Occipital lobe (tissue), 2 donors: ENCODE results near the gene GALNT17. TPM values are rescaled to one million over a fixed set of nuclear protein-coding genes. Genes with fewer than 3 reads are reported as not detected.
A peak's percentile ranks its signal among the peaks of the same experiment; 100 is the strongest.
"Not testable (repeated sequence)": the region's sequence is repeated elsewhere in the genome, so short reads cannot be mapped to it uniquely, and the experiment has no call there.

Experiments used
- DNase-seq: peaks from one replicate; lab custom pipeline; 2025; lab: John Stamatoyannopoulos, UW
- total RNA-seq: library from RNA; depleted of rRNA; stranded (reverse); fragments of >200 nt; gene quantifications from one replicate; pipeline ENCODE4 v1.2.3, GENCODE V29; 2014

GALNT17 gene
- total RNA-seq, 1 donor from 2014 or later, result 13.3 TPM

- no peak for DNase-seq
Observed at GRCh38 chr7:71553306-71553705, 421.4 kb downstream of the GALNT17 start.

GRCh38 chr7:71555758-71556157, 423.8 kb downstream of the GALNT17 start:
- DNase-seq, result no peak

- DNase-seq, result no peak
Observed at GRCh38 chr7:71558806-71559613, 427.1 kb downstream of the GALNT17 start.

- DNase-seq, result no peak
Observed at GRCh38 chr7:71560354-71560995, 428.5 kb downstream of the GALNT17 start.

- no peak for DNase-seq
Observed at GRCh38 chr7:71563276-71563675, 431.3 kb downstream of the GALNT17 start.

GRCh38 chr7:71566376-71566775, 434.4 kb downstream of the GALNT17 start:
- DNase-seq, result no peak

GRCh38 chr7:71566991-71567390, 435.0 kb downstream of the GALNT17 start:
- no peak for DNase-seq

- no peak for DNase-seq
Observed at GRCh38 chr7:71574153-71574860, 442.4 kb downstream of the GALNT17 start.

- DNase-seq, result no peak
Observed at GRCh38 chr7:71580027-71580426, 448.1 kb downstream of the GALNT17 start.

- DNase-seq, result no peak
Observed at GRCh38 chr7:71584256-71584655, 452.3 kb downstream of the GALNT17 start.

- DNase-seq, result no peak
Observed at GRCh38 chr7:71591876-71592275, 459.9 kb downstream of the GALNT17 start.

- not testable (repeated sequence) for DNase-seq
Observed at GRCh38 chr7:71592388-71592787, 460.4 kb downstream of the GALNT17 start.

GRCh38 chr7:71594736-71595135, 462.8 kb downstream of the GALNT17 start:
- DNase-seq, result no peak

GRCh38 chr7:71595176-71595575, 463.2 kb downstream of the GALNT17 start:
- no peak for DNase-seq

GRCh38 chr7:71598553-71598952, 466.6 kb downstream of the GALNT17 start:
- no peak for DNase-seq

GRCh38 chr7:71601851-71602250, 469.9 kb downstream of the GALNT17 start:
- DNase-seq, result no peak

GRCh38 chr7:71604818-71605414, 473.0 kb downstream of the GALNT17 start:
- no peak for DNase-seq

GRCh38 chr7:71611986-71612385, 480.0 kb downstream of the GALNT17 start:
- no peak for DNase-seq

GRCh38 chr7:71612911-71613310, 481.0 kb downstream of the GALNT17 start:
- peak; percentile 7 for DNase-seq

GRCh38 chr7:71613313-71613712, 481.4 kb downstream of the GALNT17 start:
- no peak for DNase-seq

GRCh38 chr7:71615017-71615416, 483.1 kb downstream of the GALNT17 start:
- DNase-seq, result no peak

- no peak for DNase-seq
Observed at GRCh38 chr7:71616217-71616616, 484.3 kb downstream of the GALNT17 start.
